Esophagus muscularis mucosa (tissue), 4 donors: ENCODE data around the gene SNX1.

Source experiments
- CTCF ChIP-seq, 3 experiments: fragments of 200-600 bp in 2 of 3; fragments of 450-650 bp in 1 of 3; sonication (generic) in 2 of 3; IDR thresholded peaks; one replicate each; pipeline ENCODE4 v1.5.1; 2017 to 2019; ENCODE audit warnings: antibody characterized with exemption in 3 of 3, mild to moderate bottlenecking in 2 of 3, moderate library complexity in 1 of 3
- EP300 ChIP-seq: sonication (generic); formaldehyde crosslinking; IDR thresholded peaks from one replicate; pipeline ENCODE4 v1.6.1; 2017; ENCODE audit warnings: antibody characterized with exemption
- POLR2A ChIP-seq: fragments of 450-650 bp; IDR thresholded peaks from one replicate; pipeline ENCODE4 v1.6.1; 2017; ENCODE audit warnings: antibody characterized with exemption, moderate library complexity, mild to moderate bottlenecking, low read depth
- POLR2AphosphoS5 ChIP-seq, 2 donors: sonication (generic); formaldehyde crosslinking; IDR thresholded peaks; one replicate each; pipeline ENCODE4 v1.6.1; 2017; ENCODE audit warnings: antibody characterized with exemption in 2 of 2

GRCh38 chr15:64162869-64163658 is 67.3 kb downstream of the SNX1 start, which contains the start of gene PPIB:
- peak; percentile 84 to 93 for TF ChIP-seq POLR2AphosphoS5 (IDR thresholded peaks at IDR 0.05)
- peak in 2 of 3 experiments; percentile 52 to 57 for TF ChIP-seq CTCF (IDR thresholded peaks at IDR 0.05)
- peak; percentile 80 for TF ChIP-seq POLR2A
- no peak for TF ChIP-seq EP300
